Measurements from ENCODE around the gene CPN2. TPM values are rescaled to one million over a fixed set of nuclear protein-coding genes. Genes with fewer than 3 reads are reported as not detected.

CPN2 gene
- total and polyA plus RNA-seq, 2 of the 13 experiments (the other 11 are each of a cell fraction or from before 2014, with no cell fraction given), result 26.7 to 27.7 TPM

DNA sequence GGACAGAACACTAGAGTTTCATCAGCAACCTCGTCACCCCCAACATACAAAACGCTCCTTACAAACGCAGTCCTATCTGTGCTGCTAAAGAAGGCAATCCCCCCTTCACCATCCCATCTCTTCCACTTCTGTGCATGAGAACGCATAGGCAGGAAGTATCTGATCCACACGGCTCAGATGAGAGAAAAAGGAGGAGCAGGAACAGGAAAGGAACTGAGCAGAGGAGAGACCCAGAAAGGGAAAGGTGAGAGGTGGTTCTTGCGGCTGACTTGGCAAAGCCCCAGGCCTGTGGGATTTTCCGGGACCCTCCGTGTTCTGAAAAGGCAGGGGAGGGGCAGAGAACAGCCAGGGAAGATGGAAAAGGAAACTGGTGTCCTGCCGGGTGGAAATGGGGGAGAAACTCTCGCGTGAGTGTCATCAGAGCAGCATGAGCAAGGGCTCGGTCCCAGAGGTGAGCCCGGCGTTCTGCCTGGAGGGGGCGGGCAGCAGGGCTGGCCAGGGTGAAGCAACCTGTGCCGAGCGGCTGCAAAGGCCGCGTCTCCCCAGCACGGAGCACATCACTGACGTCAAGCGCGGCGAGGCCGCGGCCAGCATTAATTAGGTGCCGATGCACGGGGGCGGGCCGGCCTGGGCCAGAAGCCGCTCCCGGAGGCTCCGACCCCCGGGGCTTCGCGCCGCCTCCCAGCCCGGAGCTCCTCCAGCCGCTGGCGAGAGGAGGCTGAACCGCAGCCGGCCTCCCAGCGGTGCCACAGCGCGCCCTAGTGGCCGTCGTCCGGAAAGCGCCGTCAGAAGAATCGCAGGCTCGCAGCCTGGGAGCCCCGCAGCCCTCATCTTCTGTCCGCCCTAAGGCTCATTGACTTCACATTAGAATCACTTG lies 35.8 kb downstream of the CPN2 start (continued):
- TF ChIP-seq, protein P1, sequence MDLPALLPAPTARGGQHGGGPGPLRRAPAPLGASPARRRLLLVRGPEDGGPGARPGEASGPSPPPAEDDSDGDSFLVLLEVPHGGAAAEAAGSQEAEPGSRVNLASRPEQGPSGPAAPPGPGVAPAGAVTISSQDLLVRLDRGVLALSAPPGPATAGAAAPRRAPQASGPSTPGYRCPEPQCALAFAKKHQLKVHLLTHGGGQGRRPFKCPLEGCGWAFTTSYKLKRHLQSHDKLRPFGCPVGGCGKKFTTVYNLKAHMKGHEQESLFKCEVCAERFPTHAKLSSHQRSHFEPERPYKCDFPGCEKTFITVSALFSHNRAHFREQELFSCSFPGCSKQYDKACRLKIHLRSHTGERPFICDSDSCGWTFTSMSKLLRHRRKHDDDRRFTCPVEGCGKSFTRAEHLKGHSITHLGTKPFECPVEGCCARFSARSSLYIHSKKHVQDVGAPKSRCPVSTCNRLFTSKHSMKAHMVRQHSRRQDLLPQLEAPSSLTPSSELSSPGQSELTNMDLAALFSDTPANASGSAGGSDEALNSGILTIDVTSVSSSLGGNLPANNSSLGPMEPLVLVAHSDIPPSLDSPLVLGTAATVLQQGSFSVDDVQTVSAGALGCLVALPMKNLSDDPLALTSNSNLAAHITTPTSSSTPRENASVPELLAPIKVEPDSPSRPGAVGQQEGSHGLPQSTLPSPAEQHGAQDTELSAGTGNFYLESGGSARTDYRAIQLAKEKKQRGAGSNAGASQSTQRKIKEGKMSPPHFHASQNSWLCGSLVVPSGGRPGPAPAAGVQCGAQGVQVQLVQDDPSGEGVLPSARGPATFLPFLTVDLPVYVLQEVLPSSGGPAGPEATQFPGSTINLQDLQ (CRISPR knock-in tag; IDR thresholded peaks at IDR 0.05), result no peak
- TF ChIP-seq, protein P2, sequence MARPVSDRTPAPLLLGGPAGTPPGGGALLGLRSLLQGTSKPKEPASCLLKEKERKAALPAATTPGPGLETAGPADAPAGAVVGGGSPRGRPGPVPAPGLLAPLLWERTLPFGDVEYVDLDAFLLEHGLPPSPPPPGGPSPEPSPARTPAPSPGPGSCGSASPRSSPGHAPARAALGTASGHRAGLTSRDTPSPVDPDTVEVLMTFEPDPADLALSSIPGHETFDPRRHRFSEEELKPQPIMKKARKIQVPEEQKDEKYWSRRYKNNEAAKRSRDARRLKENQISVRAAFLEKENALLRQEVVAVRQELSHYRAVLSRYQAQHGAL (CRISPR knock-in tag; IDR thresholded peaks at IDR 0.05; ENCODE audit: not compliant biosample characterization), result no peak
- TF ChIP-seq GATAD2A (CRISPR knock-in tag; IDR thresholded peaks at IDR 0.05), result 0 out of 2 replicates have a peak, but pooled peaks have one; percentile 22
- TF ChIP-seq, protein P3, sequence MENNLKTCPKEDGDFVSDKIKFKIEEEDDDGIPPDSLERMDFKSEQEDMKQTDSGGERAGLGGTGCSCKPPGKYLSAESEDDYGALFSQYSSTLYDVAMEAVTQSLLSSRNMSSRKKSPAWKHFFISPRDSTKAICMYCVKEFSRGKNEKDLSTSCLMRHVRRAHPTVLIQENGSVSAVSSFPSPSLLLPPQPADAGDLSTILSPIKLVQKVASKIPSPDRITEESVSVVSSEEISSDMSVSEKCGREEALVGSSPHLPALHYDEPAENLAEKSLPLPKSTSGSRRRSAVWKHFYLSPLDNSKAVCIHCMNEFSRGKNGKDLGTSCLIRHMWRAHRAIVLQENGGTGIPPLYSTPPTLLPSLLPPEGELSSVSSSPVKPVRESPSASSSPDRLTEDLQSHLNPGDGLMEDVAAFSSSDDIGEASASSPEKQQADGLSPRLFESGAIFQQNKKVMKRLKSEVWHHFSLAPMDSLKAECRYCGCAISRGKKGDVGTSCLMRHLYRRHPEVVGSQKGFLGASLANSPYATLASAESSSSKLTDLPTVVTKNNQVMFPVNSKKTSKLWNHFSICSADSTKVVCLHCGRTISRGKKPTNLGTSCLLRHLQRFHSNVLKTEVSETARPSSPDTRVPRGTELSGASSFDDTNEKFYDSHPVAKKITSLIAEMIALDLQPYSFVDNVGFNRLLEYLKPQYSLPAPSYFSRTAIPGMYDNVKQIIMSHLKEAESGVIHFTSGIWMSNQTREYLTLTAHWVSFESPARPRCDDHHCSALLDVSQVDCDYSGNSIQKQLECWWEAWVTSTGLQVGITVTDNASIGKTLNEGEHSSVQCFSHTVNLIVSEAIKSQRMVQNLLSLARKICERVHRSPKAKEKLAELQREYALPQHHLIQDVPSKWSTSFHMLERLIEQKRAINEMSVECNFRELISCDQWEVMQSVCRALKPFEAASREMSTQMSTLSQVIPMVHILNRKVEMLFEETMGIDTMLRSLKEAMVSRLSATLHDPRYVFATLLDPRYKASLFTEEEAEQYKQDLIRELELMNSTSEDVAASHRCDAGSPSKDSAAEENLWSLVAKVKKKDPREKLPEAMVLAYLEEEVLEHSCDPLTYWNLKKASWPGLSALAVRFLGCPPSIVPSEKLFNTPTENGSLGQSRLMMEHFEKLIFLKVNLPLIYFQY (CRISPR knock-in tag; IDR thresholded peaks at IDR 0.05; ENCODE audit: borderline replicate concordance), result no peak
- TF ChIP-seq, protein P4, sequence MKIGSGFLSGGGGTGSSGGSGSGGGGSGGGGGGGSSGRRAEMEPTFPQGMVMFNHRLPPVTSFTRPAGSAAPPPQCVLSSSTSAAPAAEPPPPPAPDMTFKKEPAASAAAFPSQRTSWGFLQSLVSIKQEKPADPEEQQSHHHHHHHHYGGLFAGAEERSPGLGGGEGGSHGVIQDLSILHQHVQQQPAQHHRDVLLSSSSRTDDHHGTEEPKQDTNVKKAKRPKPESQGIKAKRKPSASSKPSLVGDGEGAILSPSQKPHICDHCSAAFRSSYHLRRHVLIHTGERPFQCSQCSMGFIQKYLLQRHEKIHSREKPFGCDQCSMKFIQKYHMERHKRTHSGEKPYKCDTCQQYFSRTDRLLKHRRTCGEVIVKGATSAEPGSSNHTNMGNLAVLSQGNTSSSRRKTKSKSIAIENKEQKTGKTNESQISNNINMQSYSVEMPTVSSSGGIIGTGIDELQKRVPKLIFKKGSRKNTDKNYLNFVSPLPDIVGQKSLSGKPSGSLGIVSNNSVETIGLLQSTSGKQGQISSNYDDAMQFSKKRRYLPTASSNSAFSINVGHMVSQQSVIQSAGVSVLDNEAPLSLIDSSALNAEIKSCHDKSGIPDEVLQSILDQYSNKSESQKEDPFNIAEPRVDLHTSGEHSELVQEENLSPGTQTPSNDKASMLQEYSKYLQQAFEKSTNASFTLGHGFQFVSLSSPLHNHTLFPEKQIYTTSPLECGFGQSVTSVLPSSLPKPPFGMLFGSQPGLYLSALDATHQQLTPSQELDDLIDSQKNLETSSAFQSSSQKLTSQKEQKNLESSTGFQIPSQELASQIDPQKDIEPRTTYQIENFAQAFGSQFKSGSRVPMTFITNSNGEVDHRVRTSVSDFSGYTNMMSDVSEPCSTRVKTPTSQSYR (CRISPR knock-in tag; IDR thresholded peaks at IDR 0.05; ENCODE audit: borderline replicate concordance), result no peak
- TF ChIP-seq HES4 (CRISPR knock-in tag; IDR thresholded peaks at IDR 0.05; ENCODE audit: borderline replicate concordance), result no peak
- TF ChIP-seq, protein P5, sequence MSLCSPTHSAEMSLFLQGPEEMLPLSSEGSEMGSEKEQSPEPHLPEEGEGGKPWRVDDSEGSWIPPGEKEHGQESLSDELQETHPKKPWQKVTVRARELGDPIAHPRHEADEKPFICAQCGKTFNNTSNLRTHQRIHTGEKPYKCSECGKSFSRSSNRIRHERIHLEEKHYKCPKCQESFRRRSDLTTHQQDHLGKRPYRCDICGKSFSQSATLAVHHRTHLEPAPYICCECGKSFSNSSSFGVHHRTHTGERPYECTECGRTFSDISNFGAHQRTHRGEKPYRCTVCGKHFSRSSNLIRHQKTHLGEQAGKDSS (CRISPR knock-in tag; IDR thresholded peaks at IDR 0.05; ENCODE audit: borderline replicate concordance, low read depth), result no peak; the same call in 1 of the 2 replicates
- TF ChIP-seq POLR2AphosphoS5 (IDR thresholded peaks at IDR 0.05; ENCODE audit: low read depth, low read length), result no peak
- peak; percentile 37 for TF ChIP-seq ZFP36 (IDR thresholded peaks at IDR 0.05; ENCODE audit: borderline replicate concordance, low read depth, low read length, partially characterized antibody)
- TF ChIP-seq ZBTB8A (CRISPR knock-in tag; IDR thresholded peaks at IDR 0.05; ENCODE audit: borderline replicate concordance, low read depth), result no peak
- peak; percentile 68; the same call in 1 of the 2 replicates for TF ChIP-seq CAMTA2 (CRISPR knock-in tag; IDR thresholded peaks at IDR 0.05; ENCODE audit: borderline replicate concordance)
- TF ChIP-seq TBP (CRISPR knock-in tag; IDR thresholded peaks at IDR 0.05), result no peak
- TF ChIP-seq ZSCAN22 (CRISPR knock-in tag; IDR thresholded peaks at IDR 0.05), result no peak
